Measurements from ENCODE around the gene STAB2.

Gene STAB2

GRCh38 chr12:103782399-103782798 is 195.3 kb downstream of the STAB2 start:
- no peak for DNase-seq (ENCODE audit: low spot score)

- no peak for DNase-seq (ENCODE audit: low spot score)
Measured at GRCh38 chr12:103783744-103784664, 196.9 kb downstream of the STAB2 start.

DNA sequence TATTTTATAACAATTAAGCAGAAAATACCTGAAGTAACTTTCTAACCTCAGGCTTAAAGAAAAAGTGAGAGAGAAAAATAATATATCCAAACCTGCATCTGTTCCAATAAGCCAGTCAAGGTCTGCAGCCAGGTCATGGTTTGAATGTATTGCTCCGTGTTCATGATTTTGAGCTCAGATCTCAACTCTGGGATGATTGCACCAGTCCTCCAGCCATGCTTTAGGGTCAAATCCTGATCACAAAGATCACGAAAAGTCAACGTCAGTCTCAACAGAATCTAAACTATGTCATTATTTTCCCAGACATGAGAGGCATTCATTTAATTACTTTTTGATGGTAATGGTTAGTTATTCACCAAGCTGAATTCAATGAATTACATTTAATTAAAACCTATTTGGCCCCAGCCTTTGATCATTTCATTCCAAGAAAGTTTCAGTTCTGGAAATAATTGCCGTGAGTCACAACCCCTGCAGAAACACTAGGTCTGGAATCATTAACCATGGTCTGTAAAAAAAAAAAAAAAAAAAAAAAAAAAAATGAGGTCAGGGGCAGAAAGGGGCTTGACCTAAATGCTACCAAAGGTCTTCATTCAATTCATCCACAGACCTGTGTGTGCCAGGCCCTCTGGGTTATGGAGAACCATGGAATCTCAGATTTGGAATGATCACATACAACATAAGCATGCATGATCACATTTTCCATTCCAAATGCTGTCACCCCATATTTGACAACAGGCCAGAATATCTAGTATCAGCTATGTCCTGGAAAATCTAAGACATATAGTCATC is 198.4 kb downstream of the STAB2 start:
- DNase-seq (ENCODE audit: low spot score): no peak

DNA sequence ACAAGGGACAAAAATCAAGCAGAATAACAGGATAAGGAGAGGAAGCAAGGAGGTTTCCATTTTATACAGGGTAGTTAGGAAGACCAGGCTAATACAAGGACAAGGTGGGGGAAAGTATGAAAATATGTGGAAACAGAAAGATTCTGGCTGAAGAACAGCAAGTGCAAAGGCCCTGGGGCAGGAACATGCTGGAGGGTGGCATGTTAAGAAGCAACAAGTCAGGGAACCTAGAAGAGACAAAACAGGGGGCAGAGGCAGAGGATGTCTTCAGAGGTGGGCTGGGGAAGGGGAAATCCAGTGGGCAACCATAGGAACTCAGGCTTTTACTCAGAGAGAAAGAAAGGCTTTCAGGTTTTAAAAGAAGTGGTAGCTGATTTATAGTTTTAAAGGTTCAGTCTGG is 199.1 kb downstream of the STAB2 start:
- no peak for DNase-seq (ENCODE audit: low spot score)

GRCh38 chr12:103791350-103791920 is 204.4 kb downstream of the STAB2 start:
- no peak for DNase-seq (ENCODE audit: low spot score)

DNA sequence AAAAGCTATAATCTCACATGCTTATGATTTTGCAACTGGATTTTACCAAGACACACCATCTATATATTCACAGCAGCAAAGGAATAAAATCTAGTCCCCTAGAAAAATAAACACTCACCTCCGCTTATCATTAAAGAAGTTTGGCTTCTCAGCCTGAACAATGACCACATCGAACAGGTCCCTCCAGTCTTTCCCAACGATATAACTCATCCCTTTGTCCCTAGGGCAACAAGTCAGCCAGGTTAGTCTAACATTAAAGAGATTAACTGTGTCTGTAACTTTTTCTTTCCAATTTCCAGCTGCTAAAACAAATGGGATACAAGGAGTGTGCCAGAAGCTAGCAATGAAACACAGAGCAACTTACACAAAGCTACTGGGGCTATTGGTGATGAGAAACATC is 206.0 kb downstream of the STAB2 start:
- no peak for DNase-seq (ENCODE audit: low spot score)

DNA sequence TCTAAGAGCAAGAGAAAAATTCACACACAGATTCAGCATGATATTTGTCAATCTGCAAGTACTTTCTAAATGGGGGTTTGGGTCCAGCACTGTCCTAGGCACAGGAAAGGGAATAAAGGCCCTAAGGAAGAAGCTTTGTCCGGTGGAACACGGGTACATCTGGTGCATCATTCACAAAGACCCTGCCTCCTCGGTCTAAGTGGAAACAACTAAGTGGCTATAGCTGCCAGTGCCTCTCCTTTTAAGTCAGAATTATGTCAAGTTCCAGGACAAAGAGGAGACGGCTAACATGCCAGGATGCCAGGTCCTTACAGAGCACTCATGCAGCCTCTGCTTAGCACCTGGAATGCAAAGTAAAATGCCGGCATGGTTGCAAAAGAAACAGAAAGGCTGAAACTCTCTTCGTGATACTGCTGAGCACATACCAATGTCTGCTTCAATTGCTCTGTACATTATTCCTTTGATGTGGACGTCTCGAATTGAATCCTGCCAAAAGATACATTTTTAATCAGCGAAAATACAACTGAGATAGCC is 206.5 kb downstream of the STAB2 start:
- no peak for DNase-seq (ENCODE audit: low spot score)

- no peak for DNase-seq (ENCODE audit: low spot score)
Measured at GRCh38 chr12:103794309-103795213, 207.5 kb downstream of the STAB2 start.

DNA sequence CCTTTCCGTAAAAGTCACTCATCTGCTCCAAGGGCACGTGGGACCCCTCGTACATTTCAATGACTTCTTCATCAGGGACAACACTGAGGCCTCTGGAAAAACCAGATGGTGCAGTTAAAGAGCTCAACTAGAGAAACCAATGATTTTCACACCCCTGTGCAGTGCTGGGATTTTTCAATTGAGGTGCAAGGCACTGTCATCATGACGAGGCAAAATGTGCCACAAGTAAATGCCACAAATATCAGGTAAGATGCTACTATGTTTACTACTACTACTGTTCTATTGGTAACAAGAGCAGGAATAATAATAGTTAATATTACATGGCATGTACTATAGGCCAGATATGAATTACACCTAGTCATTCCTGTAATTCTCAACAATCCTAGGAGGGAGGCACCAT is 211.5 kb downstream of the STAB2 start:
- DNase-seq (ENCODE audit: low spot score): no peak

GRCh38 chr12:103799504-103799856 is 212.4 kb downstream of the STAB2 start:
- DNase-seq (ENCODE audit: low spot score): no peak

DNA sequence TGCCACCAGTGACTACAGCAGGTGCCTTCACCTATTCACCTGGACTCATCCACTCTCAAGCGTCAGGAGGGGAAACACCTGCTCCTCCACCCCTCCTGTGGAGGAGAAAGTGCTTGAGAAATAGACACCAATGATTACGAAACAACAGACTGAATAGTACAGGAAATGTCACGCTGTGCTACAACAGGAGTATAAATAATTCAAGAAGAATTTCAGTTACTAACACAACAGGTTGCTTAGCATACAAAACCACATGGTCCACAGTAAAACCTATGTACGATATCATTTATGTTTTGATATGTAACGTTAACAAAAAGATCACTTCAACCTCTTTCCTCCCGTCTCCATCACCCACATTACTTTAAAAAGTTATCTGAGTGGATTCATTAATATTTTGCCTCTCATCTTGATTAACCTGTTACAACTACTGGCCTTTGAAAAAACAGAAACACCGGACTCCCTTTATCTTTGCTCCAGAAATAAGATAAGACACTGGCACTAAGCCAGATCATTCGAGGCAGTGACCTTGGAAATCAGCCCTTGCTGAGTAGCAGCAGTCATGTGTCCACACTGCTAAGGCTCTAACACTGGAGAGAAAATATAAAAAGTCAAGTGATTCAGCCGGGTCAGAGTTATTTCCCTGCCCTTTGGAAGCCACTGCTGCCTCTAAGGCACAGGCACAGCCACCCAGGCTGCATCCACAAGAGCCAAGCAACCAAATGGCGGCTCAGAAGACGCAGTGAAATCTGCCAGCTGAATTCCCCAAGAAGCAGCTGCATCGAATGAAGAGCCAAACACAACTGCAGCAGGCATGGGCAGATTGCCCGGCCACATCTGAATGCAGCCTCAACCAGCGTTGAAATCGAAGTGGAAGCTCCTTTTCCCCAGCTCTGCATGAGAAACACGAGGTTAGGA is 213.0 kb downstream of the STAB2 start:
- DNase-seq (ENCODE audit: low spot score): no peak

DNA sequence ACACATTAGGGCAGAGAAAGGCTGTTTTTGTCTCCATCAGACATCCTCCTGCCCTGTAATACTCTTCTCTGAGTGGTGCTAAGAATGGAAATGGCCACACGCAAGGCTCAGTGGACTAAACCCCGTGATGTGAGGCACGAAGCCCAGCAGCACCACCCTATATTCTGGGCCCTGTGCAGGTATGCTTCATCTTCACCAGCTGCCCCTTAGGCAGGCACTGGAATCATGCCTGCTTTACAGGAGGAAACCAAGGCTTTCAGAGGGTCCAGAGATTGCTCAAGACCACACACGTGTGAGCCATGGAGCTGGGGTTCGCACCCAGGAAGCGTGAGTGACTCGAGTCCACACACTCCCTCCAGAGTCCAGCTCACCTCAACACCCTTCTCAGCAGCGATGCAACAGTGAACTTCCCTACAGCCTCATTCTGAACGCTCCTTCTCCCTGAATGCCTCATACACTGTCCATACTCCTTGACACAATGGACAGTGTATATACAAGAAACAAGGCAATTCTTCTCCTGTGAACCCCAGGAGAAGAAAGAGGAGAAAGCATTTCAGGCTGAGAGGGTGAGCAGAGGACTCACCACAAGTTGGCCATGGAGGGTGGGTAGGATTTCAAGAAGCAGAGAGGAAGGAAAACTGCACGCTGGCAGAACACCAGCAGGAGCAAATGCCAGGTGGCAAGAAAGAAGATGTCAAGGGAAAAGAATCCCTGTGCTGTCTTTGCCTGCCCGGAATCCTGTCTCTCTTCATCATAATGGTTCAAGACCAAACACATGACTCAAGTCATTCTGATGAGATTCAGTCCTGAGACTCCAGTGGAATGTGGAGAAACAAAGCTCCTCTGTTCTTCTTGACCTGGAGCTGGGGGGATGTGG is 214.9 kb downstream of the STAB2 start:
- no peak for DNase-seq (ENCODE audit: low spot score)

- no peak for DNase-seq (ENCODE audit: low spot score)
Measured at GRCh38 chr12:103802586-103802886, 215.5 kb downstream of the STAB2 start.

DNA sequence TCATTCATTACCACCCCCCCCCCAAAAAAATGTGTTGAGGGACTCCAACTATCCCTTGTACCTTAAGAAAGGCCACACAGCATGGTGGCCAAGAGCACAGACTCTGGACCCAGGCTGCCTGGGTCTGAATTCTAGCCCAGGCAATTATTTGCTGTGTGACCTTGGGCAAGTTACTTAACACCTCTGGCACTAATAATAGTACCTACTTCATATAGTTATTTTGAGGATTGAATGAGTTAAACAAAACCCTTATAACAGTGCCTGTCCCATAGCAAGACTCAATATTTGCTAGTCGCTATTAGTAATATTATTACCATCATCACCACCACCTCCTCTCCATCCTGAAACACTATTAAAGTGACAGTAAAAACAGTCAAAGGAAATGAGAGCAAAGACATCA is 216.8 kb downstream of the STAB2 start:
- DNase-seq (ENCODE audit: low spot score): no peak

GRCh38 chr12:103805655-103806360 is 218.7 kb downstream of the STAB2 start:
- DNase-seq (ENCODE audit: low spot score): no peak

GRCh38 chr12:103806803-103807202 is 219.7 kb downstream of the STAB2 start:
- no peak for DNase-seq (ENCODE audit: low spot score)

DNA sequence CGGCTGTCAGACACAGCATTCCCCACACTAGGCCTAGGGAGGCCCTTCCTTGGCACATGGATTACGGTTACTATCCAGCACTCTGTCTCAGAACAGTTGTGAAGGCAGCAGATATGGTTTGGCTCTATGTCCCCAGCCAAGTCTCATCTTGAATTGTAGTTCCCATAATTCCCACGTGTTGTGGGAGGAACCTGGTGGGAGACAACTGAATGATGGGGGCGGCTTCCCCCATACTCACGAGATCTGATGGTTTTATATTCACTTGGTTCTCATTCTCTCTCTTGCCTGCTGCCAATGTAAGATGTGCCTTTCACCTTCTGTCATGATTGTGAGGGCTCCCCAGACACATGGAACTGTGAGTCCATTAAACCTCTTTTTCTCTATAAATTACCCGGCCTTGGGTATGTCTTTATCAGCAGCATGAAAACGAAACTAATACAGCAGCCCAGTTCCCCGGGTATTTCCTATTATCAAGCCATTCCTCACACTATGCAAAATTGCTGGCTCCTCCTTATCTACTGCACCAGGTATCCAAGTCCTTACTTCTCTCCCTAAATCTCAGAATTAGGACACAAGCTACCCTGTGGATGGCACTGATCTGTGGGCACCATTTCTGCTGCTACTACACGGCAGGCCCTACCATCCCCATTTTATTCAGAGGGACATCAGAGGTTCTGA is 220.6 kb downstream of the STAB2 start:
- no peak for DNase-seq (ENCODE audit: low spot score)

DNA sequence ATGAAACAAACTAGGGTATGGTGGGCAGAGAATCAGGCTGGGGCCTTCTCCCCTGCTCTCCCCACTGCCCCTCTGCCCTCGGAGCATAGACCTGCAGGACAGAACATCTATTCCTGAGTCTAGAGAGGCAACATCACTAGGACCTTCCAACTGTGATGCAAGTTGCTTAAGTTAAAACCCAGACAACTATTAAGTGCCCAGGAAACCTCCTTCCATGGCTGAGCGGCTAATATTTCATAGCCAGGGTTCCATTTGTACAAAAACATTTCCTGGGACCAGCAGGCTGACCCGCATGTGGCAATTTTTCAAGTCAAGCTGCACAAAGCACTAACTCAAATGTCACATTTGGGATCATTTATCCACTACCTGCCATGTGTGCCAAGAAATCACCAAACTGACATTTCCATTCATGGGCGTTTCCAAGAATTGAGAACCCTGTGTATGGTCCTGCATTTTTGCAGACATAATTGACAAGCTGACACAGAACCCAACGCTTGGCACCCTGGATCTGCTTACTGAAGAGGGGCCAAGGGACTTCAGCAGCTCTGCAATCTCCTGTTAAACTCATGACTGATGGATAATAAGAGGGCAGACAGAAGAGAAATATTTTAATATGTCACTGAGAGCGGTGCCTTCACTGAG is 221.3 kb downstream of the STAB2 start:
- no peak for DNase-seq (ENCODE audit: low spot score)
